Activated gamma-delta T cell (primary cell): Measurements from ENCODE around the gene RFTN1.

Experiments
- DNase-seq: peaks from one replicate; lab custom pipeline; 2025; lab: John Stamatoyannopoulos, UW

RFTN1 gene

DNA sequence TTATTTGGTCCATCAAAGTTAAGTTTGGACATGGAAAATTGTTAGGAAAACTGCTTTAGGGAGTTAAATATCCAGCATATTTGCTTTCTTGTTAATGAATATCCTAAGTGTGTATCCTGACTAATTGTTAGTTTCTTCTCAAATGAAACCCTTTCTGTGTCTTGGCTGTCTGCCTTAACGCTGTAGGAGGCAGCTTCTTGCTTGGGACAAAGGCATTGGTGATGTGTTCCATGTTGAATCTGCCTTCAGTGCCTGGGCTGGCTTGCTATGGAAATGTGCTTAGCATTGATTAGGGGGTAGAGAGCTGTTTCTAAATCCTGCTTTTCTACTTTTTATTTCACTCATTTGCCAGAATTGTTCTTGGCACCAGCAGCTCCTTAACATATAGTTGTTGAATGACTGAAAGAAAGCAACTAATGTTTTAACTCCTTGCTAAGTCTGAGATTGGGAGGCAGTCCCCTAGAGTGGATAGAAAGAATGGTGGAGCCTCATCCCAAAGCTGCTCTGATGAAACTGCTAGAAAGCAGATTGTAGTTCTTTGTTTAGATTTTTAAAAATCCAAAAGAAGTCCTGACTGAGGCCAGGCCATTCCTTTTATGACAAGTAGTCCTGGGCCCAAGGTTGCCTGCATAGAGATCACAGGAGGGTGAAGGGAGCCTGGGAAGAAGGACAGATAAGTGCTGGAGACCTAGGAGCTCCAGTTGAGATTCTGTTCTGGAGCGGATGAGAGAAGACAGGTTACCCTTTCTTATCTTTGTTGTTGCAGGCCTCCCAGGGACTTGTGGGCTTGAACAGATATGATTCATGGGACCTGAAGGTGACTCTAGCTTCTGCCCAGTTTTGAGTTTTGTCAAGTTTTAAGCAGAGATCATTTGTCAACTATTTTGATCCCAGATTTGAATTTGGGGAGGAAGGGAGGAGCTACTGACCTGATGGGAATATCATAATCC lies 209.2 kb downstream of the RFTN1 start:
- no peak for DNase-seq

DNA sequence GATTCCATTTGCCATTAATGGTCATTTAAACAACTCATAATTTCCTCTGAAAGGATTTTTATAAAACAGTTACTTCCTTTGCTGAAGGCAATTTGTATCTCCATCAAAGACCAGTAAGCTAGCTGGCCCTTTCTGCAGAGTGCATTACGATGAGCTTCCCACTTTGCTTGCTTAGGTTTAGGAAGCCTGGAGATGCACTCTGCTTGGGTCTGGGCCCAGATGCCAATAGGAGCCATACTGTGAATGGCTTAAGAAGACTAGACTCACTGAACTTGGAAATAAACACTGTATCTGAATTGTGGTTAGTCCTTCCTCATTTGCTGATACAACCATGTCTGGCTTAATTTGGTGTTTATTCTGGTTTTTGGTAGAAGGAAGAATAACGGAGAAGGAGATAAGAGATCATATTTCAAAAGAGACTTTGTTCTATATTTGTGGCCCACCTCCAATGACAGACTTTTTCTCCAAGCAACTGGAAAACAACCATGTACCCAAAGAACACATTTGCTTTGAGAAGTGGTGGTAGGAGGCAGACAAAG lies 210.4 kb downstream of the RFTN1 start:
- no peak for DNase-seq

DNA sequence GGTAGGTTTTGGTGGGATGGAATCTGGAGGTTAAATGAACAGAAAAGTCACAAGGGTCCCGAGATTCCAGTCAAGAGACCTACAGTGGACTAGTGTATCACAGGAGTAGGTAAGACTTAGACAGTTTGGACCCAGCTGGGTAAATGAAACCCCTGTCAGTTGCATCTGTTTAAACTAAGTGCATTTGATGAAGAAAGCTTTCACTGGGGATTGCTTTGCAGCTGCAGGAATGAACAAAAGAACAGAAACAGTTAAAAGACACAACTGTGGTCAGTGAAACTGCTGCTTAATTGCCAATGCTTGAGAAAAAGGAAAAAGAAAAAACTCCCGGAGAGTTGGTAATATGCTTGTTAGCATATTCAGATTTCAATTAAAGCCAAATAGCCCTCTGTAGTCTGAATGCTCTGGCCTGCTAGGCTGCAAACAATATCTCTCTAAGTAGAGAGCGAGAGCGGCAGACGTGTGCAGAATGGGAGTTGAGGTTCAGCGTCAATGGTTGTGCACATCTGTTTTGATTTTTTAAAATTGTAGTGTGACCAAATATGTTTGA lies 211.3 kb downstream of the RFTN1 start:
- DNase-seq = no peak

DNA sequence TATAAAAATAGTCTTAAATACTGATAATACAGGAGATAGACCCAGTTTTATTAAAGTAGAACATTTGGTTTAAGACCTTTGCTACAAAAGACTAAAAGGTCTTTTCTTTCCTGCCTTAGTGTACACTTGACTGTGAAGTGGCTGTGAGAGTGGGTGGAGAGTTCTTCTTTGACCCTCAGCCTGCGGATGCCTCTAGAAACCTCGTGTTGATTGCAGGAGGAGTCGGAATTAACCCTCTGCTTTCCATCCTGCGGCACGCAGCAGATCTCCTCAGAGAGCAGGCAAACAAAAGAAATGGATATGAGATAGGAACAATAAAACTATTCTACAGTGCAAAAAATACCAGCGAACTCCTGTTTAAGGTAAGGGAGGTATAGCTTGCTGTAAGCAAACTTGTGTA lies 212.0 kb downstream of the RFTN1 start:
- DNase-seq = no peak

DNA sequence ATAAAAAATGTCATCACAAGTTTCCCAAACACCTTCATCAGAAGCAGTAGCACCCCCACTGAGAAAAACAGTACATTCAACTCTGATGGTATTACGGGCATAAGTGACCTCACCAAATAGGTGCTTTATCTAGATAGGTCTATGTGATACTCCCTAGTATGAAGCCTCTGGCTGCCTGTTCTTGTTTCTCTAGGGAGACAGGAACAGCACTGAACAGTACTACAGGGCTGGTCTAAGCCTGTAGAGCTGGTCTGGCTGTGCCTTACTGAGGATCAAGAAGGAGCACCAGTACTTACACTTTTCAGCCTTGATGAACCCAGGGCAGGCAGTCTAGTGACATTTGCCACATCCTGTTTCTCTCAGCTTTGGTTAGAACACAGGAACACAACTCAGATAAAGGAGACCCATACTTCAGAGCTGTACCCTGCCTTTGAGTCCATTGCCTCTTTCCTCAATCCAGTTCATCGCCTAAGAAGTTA lies 212.6 kb downstream of the RFTN1 start:
- no peak for DNase-seq

DNA sequence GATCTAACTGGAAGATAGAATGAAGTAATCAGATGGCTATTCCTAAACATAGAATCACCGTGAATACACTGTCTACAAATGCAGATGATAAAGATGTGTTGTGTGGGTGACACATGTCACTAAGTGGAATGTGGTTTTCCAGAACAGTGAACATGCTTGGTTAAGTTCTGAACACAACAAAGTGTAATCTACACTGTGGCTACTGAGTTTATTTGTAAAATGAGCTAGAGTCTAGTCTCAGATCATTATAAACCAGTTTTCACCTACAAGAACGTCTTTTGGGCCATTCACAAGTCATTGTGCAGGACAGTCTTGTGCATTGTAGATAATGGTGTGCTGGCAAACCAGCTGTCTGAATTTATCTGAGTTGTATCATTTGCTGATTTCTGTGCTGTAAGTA lies 213.2 kb downstream of the RFTN1 start:
- no peak for DNase-seq

DNA sequence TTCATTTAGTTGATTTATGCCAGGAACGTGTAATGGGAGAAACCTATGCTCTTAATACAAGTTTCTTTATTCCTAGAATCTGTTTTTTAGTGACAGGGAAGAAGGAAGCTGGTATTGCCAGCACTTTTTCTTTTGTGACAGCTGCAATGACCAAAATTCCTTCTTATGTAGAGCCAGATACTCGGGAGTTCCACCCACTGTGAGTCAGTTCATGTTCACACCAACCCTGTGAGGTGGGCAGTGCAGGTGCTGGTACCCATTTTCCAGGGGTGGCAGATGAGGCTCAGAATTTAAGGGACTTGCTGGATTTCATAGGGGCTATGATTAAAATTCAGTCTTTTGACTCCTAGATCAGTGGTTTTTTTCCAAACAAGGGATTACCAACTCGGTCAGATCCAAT lies 213.8 kb downstream of the RFTN1 start:
- no peak for DNase-seq

DNA sequence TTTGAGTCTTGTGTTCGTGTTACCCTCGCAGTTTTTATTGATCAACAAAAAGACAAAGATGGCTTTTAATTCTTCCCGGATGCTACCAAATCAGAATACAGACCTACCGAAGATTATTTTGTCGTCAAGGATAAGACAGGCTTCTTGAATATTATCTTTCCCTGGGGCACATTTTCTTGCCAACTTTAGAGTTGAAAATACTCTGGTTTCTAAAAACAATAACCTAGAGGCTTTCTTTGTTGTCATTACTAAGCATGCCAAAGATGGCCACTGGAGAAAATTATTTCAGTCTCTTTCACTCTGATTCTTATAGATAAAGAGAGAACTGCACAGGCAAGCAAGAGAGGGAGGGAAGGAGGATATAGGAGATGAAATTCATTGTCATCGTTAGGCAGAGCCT lies 214.6 kb downstream of the RFTN1 start:
- no peak for DNase-seq

DNA sequence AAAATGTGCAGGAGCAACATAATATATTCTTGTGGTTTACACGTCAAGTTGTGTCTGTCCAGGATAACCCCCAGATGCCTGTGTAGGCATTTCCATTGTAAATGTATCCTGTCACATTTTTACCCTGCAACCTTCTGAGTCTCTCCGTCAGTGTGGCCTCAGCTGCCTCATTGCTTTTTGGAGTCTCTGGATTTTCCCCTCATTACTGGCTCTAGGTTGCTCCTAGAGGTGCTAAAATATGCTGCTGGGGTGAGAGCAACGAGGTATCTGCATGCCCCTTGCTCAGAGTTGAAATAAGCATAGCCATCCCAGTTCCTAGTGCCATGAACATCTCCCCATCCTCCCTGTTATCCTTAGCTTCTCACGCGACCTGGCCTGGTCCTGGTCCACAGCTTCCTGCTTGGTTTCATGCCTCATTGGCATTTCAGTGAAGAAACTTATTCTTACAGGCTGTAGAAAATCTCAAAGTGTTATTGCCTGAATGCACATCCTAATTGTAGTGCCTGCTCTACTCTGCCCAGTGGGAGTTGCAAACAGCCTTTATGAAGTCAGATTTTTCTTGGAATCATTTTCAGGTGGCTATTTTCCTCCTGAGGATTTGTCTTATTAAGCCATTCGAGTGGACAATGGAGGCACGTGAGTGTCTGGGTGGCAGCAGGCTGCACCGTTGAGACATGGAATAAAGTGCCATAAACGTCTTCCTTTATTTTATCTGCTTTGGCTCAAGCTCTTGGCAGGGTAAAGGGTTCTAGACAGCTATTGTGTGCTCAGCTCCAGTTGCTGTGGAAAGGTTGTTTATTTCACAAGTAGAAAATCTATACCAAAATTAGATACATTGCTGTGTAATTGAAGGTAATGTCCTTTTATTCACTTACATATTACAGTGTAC lies 215.3 kb downstream of the RFTN1 start:
- no peak for DNase-seq

DNA sequence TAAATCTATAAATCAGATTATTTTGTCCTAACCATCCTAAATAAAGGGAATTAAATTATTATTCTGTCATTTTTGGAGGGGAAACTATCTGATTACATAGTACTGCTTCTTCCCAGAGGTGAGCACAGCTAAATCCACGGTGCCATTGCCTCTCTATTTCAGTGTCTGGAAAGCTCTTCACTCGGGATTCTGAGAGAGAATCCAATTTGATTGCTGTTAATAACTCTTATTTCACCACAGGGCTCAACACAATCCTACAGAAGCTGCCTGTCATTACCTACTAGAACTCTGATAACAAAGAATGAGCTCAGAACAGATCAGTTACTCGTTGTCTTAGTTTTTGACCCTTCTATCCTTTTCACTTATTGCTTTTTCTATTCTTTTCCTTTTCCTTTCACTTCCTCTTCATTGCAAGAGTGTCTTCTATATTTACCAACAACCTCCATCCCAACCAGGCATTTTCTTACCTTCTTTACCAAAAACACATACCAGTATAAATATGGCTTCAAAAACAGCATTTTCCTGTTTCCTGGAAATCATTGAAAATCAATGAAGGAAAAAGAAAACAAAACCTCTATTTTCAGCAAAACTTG lies 218.1 kb downstream of the RFTN1 start:
- no peak for DNase-seq

DNA sequence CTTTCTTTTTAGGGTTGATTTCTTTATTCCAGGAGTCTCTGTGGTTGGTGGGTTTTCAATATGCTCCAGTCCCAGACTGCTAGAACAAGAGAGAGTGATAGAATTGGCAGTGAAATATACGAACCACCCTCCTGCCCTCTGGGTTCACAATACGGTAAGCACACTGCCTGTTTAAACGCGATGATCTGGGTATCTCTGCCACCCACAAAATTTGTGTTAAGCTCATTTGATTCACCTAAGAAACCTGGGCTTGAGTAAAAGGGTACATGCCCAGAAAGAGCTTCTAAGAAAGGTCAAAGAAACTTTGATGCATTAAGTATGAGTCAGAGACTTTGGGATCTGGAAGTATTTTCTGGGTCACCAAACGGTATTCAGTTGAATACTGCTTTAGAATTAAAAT lies 218.7 kb downstream of the RFTN1 start:
- DNase-seq = no peak

DNA sequence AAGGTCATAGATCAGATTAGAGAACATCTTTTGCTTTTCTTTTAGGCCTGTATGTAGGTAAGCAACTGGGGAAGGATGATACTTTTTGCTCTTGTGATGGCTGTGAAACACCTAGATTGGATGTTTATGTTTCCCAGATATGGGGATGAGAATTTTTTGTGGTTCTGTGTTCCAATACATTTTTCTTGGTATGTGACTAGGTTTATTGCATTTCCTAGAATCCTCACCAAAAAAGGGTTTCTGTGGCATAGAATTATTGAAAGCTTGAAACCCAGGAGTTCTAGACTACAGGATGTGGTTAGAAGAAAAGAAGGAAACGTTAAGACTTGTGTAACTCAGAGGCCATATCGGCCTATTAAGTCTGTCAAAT lies 222.7 kb downstream of the RFTN1 start:
- DNase-seq = no peak

DNA sequence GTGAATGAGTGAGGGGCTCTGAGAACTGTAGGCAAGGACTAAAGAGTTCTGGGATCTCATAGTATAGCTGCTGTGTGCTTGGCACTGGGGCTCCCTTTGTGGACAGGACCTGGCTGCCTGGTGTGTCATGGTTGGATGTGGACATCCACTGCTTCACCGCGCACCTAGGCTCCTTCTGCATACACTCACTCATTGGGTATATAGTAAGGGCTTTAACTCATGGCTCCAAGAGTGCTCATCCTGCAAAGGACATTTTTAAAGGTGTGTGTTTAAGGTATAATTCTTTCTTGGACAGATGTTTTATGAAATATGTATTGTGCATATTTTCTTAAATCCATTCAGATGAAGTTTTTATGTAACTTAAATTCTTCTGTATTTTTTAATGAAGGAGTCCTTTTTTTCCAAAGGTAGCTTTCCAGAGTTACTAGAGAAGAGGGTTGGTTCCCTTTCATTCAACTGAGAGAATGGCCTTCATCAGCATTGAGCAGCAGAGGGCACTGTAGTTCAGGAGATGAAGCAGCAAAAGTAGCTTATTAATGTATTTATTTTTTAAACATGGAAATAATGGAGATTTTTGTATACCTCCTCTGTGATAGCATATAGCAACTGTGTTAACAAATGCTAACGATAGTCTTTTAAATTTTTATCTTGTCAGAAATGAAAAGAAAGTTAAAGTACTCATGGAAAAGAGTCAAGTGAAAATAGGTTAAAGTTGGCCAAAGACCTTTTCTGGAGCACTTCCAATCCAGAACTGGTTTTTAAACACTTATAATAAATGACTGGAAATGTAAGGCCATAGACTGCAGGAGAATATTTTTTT lies 223.3 kb downstream of the RFTN1 start:
- DNase-seq = no peak

DNA sequence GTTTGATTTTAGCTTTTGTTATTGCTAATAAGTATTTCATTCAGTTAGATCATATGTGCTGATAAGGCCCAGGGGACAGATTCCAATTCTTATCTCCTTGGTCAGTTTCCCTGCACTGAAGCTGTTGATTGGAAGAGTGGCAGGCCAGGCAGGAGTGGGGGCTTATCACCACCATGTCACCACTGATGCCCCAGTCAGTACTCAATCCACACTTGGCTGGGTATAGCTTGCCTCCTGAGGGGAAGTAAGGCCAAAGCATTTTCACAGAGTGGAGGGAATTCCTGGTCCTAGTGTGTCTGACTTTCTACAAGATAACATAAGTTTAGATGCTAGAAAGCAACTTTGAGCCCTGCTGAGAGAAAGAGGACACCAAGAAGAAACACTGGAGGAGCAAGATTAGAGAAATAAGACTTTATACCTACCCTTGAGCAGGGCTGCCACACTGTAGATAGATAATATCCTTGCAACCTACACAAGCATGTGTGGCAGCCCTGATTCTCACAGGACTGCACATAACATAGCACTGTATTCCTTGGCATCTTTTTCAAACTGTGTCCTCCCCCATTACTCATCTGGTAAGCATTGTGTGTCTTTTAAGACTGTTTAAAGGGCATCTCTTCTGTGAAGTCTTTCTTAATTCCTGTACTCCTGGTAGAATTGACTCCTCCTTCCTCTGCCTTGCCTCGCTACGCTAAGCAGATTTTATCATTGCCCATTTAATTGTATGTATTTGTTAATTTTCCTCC lies 224.2 kb downstream of the RFTN1 start:
- no peak for DNase-seq

DNA sequence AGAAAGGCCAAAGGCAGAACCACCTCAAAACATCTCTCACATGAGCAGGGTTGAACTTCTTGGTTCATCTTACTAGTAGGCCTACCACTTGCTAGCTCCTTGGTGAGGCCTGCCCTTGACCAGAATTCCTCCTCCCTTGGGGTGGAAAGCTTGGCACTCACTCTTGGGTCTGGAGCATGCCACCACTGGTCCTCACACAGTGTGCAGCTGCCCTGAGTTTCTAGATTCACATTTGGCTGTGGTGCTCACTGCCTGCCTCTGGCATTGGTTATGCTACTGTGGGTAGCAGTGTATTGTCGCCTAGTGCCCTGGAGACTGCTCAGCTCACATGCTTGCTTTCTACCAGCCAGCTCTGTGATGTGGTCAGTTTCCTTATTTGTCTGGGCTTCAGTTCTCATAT lies 224.8 kb downstream of the RFTN1 start:
- DNase-seq = no peak

DNA sequence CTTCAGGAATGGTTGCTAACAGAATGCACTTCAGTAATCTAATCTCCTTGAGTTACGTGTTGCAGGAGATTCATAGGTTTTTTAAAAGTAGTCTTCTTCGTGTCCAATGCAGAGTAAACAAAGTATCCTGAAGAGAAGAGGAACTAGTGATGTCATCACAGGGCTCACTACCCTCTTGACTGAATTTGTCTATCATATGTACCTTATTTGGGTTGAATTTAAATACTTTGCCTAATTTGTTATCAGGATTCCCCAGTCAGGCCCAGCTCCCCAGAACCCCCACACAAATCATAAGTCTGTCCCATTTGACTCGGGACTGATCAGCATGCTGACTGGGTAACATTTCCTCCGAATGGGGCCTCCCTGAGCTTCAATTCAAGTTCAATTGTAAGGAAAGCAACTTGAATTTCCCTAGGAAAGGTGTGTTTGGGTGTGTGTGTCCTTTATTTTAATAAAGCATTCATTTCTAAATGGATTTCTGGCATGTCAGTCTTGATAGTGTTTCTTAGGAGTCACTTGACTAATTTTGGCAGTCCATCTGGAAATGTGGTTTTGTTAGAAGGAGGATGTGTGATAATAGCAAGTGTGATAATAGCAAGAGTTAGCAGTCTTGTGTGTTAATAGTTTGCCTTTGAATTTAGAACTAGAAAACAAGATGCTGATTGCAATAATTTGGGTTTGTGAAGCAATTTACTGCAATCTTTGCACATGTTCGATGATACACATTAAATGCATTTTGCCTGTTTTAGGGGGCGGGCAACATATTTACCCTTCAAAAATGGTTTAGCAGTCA lies 226.6 kb downstream of the RFTN1 start:
- no peak for DNase-seq

DNA sequence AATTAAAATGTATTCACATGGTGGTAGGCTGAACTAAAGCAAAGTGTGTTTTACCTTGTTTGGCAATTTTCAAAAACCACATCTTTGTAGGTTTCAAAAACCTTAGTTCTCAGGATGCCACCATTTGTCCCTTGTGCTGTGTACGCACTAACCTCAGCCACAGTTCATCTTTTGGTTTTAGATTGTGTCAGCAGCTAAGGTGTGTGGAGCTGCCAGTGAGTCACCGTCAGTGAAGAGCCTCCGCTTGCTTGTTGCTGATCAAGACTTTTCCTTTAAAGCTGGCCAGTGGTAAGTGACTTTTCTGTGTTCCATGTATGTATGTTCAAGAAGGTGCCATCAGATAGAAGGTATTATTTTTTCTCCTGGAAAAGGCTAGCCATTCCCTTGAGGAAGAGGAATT lies 227.3 kb downstream of the RFTN1 start:
- no peak for DNase-seq

DNA sequence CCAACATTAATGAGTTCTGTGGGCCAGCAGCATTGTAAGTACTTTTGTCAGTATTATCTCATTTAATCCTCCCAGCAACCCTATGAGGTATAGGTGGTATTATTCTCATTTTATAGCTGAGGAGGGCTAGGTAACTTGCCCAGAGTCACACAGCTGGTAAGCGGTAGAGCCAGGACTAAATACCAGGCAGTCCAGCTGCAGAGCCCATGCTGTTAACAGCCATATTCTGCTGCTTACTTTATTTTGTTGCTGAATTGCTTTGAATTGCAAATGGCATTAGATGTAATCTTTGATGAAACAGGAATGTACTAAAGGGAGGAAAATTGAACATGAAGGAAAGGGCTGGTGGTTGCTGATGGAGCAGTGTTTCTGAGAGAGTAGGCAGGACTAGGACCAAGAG lies 228.9 kb downstream of the RFTN1 start:
- DNase-seq = no peak

DNA sequence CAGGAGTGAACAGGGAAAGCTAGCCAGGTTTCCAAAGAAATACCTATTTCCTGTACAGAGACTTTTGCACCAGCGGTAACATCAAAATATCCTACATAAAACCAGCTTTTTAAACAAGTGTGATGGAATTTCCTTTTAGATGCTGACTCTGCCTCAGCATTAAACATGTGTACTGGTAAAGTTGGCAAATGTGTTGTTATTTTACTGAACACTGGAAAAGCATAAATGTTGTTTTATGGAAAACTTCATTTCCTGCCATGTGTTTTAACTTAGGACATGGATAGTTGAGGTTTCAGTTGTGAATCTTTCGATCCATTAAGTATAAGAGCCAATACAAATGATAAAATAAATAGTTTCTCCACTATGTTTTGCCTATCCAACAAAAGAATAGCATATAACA lies 232.8 kb downstream of the RFTN1 start:
- no peak for DNase-seq
